HepG2 (cell line): ENCODE data around the gene UBE3B. TPM values are rescaled to one million over a fixed set of nuclear protein-coding genes. Genes with fewer than 3 reads are reported as not detected.

Experiments used
- ATAC-seq: fragments of 200-7000 bp; cut with Tn5 transposase; 3 replicates; pipeline ENCODE4 v1.9.1; 2020; ENCODE audit warnings: mild to moderate bottlenecking, moderate library complexity
- BruUV-seq: library from RNA; stranded (reverse); fragments of 400-500 nt; replicated peaks from 2 replicates; lab custom pipeline; 2021; lab: Mats Ljungman, UMichigan
- CTCF ChIA-PET: fragments of 300-600 bp; formaldehyde crosslinking; extraction: SDS; loops from one replicate; lab custom pipeline; 2021; ENCODE audit warnings: low total read pairs, inconsistent platforms, low intra/inter-chr PET ratio; lab: Yijun Ruan, JAX
- POLR2A ChIA-PET: fragments of 350-600 bp; sonication (Branson Sonifier 250); formaldehyde crosslinking; loops from one replicate; lab custom pipeline; 2020; ENCODE audit warnings: antibody characterized with exemption, inconsistent platforms; lab: Yijun Ruan, JAX
- DNase-seq: peaks from one replicate; pipeline ENCODE4 v3.0.0-alpha.2; 2015; ENCODE audit warnings: low spot score
- FAIRE-seq: peaks from 3 replicates; lab custom pipeline; 2011; peaks lifted over from hg19 to GRCh38; lab: Jason Lieb, UNC
- H2AFZ ChIP-seq: one replicate; pipeline ENCODE4 v1.6.1; 2011; ENCODE audit warnings: low read length, inconsistent platforms
- H3K27ac ChIP-seq: fragments of 300-600 bp; 3 replicates; pipeline ENCODE4 v1.8.0; 2011; ENCODE audit warnings: mixed run types, mild to moderate bottlenecking, mixed read lengths, low read length, inconsistent platforms; ENCODE audit not compliant: insufficient read depth; ENCODE audit errors: extremely low read length
- H3K27me3 ChIP-seq, 2 experiments: fragments of 200-600 bp in 1 of 2; 2 replicates in 1 of 2; 3 replicates in 1 of 2; pipeline versions ENCODE4 v1.6.0 to v1.8.0; 2011; ENCODE audit warnings: low read length in 2 of 2, mild to moderate bottlenecking in 2 of 2, moderate library complexity in 2 of 2, inconsistent platforms in 1 of 2; ENCODE audit not compliant: insufficient read depth in 2 of 2, control insufficient read depth in 1 of 2
- H3K36me3 ChIP-seq, 2 experiments: fragments of 200-600 bp in 1 of 2; replicated peaks in 1 of 2; 2 replicates in 1 of 2; 3 replicates in 1 of 2; pipeline versions ENCODE4 v1.5.1 to v1.8.0; 2011; ENCODE audit warnings: low read length in 2 of 2, inconsistent platforms in 1 of 2; ENCODE audit not compliant: insufficient read depth in 2 of 2, control insufficient read depth in 1 of 2
- H3K4me1 ChIP-seq: 2 replicates; pipeline ENCODE4 v1.5.1; 2012; ENCODE audit warnings: low read length, inconsistent platforms; ENCODE audit not compliant: insufficient read depth
- H3K4me2 ChIP-seq: 2 replicates; pipeline ENCODE4 v1.6.0; 2011; ENCODE audit warnings: low read depth, low read length, inconsistent platforms
- H3K4me3 ChIP-seq, 3 experiments: fragments of 200-600 bp in 1 of 3; sonication (generic), shearing (Covaris generic) in 1 of 3; replicated peaks in 1 of 3; 2 replicates each; pipeline ENCODE4 v1.5.1; 2011 to 2016; ENCODE audit warnings: low read length in 3 of 3, inconsistent platforms in 2 of 3, low read depth in 2 of 3, mild to moderate bottlenecking in 2 of 3, control low read depth in 1 of 3, mixed read lengths in 1 of 3; ENCODE audit not compliant: insufficient read depth in 1 of 3
- H3K79me2 ChIP-seq: one replicate; pipeline ENCODE4 v1.6.1; 2011; ENCODE audit warnings: low read length, inconsistent platforms; ENCODE audit not compliant: insufficient read depth
- H3K9ac ChIP-seq: 2 replicates; pipeline ENCODE4 v1.6.0; 2011; ENCODE audit warnings: mild to moderate bottlenecking, low read depth, low read length, inconsistent platforms; ENCODE audit not compliant: insufficient read depth
- H3K9me3 ChIP-seq: 2 replicates; pipeline ENCODE4 v1.5.1; 2012; ENCODE audit warnings: mild to moderate bottlenecking, low read length
- H4K20me1 ChIP-seq: 2 replicates; pipeline ENCODE4 v1.6.0; 2011; ENCODE audit warnings: inconsistent platforms, mild to moderate bottlenecking, low read length, moderate library complexity; ENCODE audit not compliant: insufficient read depth
- ATF6 ChIP-seq: sonication (generic); formaldehyde crosslinking; conservative IDR thresholded peaks from 2 replicates; pipeline ENCODE4 v1.4.0; 2020; ENCODE audit warnings: missing genetic modification reagents
- HNF4A ChIP-seq: sonication (generic); formaldehyde crosslinking; IDR thresholded peaks from 2 replicates; pipeline ENCODE4 v1.4.0; 2020; ENCODE audit warnings: missing genetic modification reagents
- NFE2 ChIP-seq: sonication (generic); formaldehyde crosslinking; IDR thresholded peaks from 2 replicates; pipeline ENCODE4 v1.4.0; 2020; ENCODE audit warnings: missing genetic modification reagents
- TEAD3 ChIP-seq: optimal IDR thresholded peaks from 2 replicates; pipeline ENCODE3; 2016; ENCODE audit warnings: borderline replicate concordance
- ZFP36L1 ChIP-seq: sonication (generic); formaldehyde crosslinking; IDR thresholded peaks from 2 replicates; pipeline ENCODE4 v1.8.0; 2022; ENCODE audit warnings: mild to moderate bottlenecking, missing genetic modification reagents, moderate library complexity
- ZNF652 ChIP-seq: IDR thresholded peaks from 2 replicates; pipeline ENCODE4 v1.6.1; 2016; ENCODE audit warnings: low read depth, borderline replicate concordance
- ZSCAN30 ChIP-seq: sonication (generic); formaldehyde crosslinking; IDR thresholded peaks from 2 replicates; pipeline ENCODE4 v1.5.0; 2020; ENCODE audit warnings: mild to moderate bottlenecking, missing genetic modification reagents
- WGBS: methylation state at CpG from one replicate; pipeline ENCODE4 v1.1.6; 2017; ENCODE audit warnings: low lambda C conversion rate; 5-methylcytosine and 5-hydroxymethylcytosine counted together
- in situ Hi-C: cut with HindIII; loops from 2 replicates; pipeline ENCODE4 v1.10.0; 2017; ENCODE audit warnings: low pct_unique_long_range_greater_than_20kb; ENCODE audit not compliant: extremely low pct_ligation_motif_present
- intact Hi-C: fragments of 100-400 bp; cut with micrococcal nuclease; formaldehyde crosslinking; loops from one replicate; pipeline ENCODE4 v1.10.0; 2022; ENCODE audit not compliant: unreplicated experiment
- polyA plus RNA-seq, 8 experiments: library from polyadenylated mRNA; depleted of rRNA in 3 of 8; stranded (reverse) in 7 of 8; unstranded in 1 of 8; fragments of >200 nt; fragmentation: Illumina TruSeq in 4 of 8; extraction: Trizol in 4 of 8; gene quantifications; 2 replicates each; pipeline versions ENCODE4 v1.2.1 to v1.2.3, GENCODE V29; 2011 to 2016; ENCODE audit warnings: low read depth in 4 of 8, missing spikeins in 1 of 8, mixed read lengths in 1 of 8; ENCODE audit not compliant: insufficient read depth in 1 of 8
- total RNA-seq, 5 experiments: library from RNA; depleted of rRNA; stranded (reverse); fragments of >200 nt; fragmentation: Illumina TruSeq; extraction: Trizol; gene quantifications; 2 replicates each; pipeline ENCODE4 v1.2.3, GENCODE V29; 2016; ENCODE audit warnings: low read depth in 1 of 5
- TF ChIP-seq, protein P1 (sequence below): sonication (generic); formaldehyde crosslinking; IDR thresholded peaks from 2 replicates; pipeline ENCODE4 v1.4.0; 2020; ENCODE audit warnings: missing genetic modification reagents

Gene UBE3B
- total and polyA plus RNA-seq, 2 of the 13 experiments (the other 11 are each of a cell fraction or from before 2014, with no cell fraction given): 22.7 to 25.3 TPM

- H3K4me3 ChIP-seq: peak overlapping the region; percentile 51 to 79 (median 69)
- peaks cover 39% of the 10 kb centered on the region for H3K79me2 ChIP-seq
- no peaks in the 10 kb centered on the region for H3K9me3 ChIP-seq
- no peaks in the 10 kb centered on the region for H4K20me1 ChIP-seq
- peak overlapping the region; percentile 83 for H3K27ac ChIP-seq
- H3K4me2 ChIP-seq: peak overlapping the region; percentile 86
- peak; percentile 35 for DNase-seq
- 30% methylated on average over 3 of the region's 3 CpGs for WGBS
- POLR2A ChIA-PET: interaction anchor here (0.6 to 2.4 kb wide), 5 partner anchors 14 to 201 kb away, joined by 3 to 18 read pairs (median 5); no protein-coding TSS in a partner anchor
- in situ Hi-C loops: no loop called here
- no TSS peak for BruUV-seq
- H2AFZ ChIP-seq: no peak overlapping the region
- TF ChIP-seq ATF6 (CRISPR knock-in tag) (0 out of 2 replicates have a peak, but pooled peaks have one; percentile 3), ZNF652 (CRISPR knock-in tag) (peak; percentile 86), ZSCAN30 (CRISPR knock-in tag) (no peak), HNF4A (CRISPR knock-in tag) (peak; percentile 69), TEAD3 (CRISPR knock-in tag) (peak; percentile 74), ZFP36L1 (CRISPR knock-in tag) (0 out of 2 replicates have a peak, but pooled peaks have one; percentile 15), NFE2 (no peak)
- TF ChIP-seq, protein P1, sequence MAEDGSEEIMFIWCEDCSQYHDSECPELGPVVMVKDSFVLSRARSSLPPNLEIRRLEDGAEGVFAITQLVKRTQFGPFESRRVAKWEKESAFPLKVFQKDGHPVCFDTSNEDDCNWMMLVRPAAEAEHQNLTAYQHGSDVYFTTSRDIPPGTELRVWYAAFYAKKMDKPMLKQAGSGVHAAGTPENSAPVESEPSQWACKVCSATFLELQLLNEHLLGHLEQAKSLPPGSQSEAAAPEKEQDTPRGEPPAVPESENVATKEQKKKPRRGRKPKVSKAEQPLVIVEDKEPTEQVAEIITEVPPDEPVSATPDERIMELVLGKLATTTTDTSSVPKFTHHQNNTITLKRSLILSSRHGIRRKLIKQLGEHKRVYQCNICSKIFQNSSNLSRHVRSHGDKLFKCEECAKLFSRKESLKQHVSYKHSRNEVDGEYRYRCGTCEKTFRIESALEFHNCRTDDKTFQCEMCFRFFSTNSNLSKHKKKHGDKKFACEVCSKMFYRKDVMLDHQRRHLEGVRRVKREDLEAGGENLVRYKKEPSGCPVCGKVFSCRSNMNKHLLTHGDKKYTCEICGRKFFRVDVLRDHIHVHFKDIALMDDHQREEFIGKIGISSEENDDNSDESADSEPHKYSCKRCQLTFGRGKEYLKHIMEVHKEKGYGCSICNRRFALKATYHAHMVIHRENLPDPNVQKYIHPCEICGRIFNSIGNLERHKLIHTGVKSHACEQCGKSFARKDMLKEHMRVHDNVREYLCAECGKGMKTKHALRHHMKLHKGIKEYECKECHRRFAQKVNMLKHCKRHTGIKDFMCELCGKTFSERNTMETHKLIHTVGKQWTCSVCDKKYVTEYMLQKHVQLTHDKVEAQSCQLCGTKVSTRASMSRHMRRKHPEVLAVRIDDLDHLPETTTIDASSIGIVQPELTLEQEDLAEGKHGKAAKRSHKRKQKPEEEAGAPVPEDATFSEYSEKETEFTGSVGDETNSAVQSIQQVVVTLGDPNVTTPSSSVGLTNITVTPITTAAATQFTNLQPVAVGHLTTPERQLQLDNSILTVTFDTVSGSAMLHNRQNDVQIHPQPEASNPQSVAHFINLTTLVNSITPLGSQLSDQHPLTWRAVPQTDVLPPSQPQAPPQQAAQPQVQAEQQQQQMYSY: peak; percentile 5; the same call in 1 of the 2 replicates
- TF ChIP-seq, all 625 proteins: peak for 6
- ATAC-seq: 0 out of 3 replicates have a peak, but pooled peaks have one; percentile 2
- peak; percentile 50 for FAIRE-seq
- peak overlapping the region; percentile 82 for H3K9ac ChIP-seq
- CTCF ChIA-PET: no interaction called here
- H3K27me3 ChIP-seq: no peaks in the 10 kb centered on the region
- H3K4me1 ChIP-seq: peaks cover 67% of the 10 kb centered on the region
- H3K36me3 ChIP-seq: peaks cover 8 to 50% of the 10 kb centered on the region in 2 experiments
- intact Hi-C loops: no loop called here
These were observed 95.0 kb downstream of the UBE3B start for GRCh38 chr12:109572506-109572845.
